Measurements from ENCODE around the gene SNTG2.

Gene SNTG2

GRCh38 chr2:954687-955000 is 4.0 kb downstream of the SNTG2 start:
- DNase-seq = no peak

GRCh38 chr2:955829-956731 is 5.4 kb downstream of the SNTG2 start:
- DNase-seq = no peak

GRCh38 chr2:959457-959856 is 8.8 kb downstream of the SNTG2 start:
- no peak for DNase-seq

GRCh38 chr2:960061-960736 is 9.6 kb downstream of the SNTG2 start:
- no peak for DNase-seq

- no peak for DNase-seq
Measured at GRCh38 chr2:961786-962185, 11.1 kb downstream of the SNTG2 start.

GRCh38 chr2:963876-964275 is 13.2 kb downstream of the SNTG2 start:
- DNase-seq = no peak

GRCh38 chr2:964562-964961 is 13.9 kb downstream of the SNTG2 start:
- DNase-seq = no peak

- no peak for DNase-seq
Measured at GRCh38 chr2:965640-966147, 15.0 kb downstream of the SNTG2 start.

- no peak for DNase-seq
Measured at GRCh38 chr2:973129-973528, 22.5 kb downstream of the SNTG2 start.

- no peak for DNase-seq
Measured at GRCh38 chr2:974054-974453, 23.4 kb downstream of the SNTG2 start.

GRCh38 chr2:974502-974901 is 23.9 kb downstream of the SNTG2 start:
- no peak for DNase-seq

- no peak for DNase-seq
Measured at GRCh38 chr2:975095-975494, 24.4 kb downstream of the SNTG2 start.

GRCh38 chr2:979069-979928 is 28.6 kb downstream of the SNTG2 start:
- no peak for DNase-seq

- no peak for DNase-seq
Measured at GRCh38 chr2:980176-980575, 29.5 kb downstream of the SNTG2 start.

- DNase-seq = no peak
Measured at GRCh38 chr2:981258-981657, 30.6 kb downstream of the SNTG2 start.

GRCh38 chr2:981759-982158 is 31.1 kb downstream of the SNTG2 start:
- DNase-seq = no peak

GRCh38 chr2:985317-985898 is 34.8 kb downstream of the SNTG2 start:
- no peak for DNase-seq

GRCh38 chr2:987789-988188 is 37.1 kb downstream of the SNTG2 start:
- no peak for DNase-seq

- DNase-seq = no peak
Measured at GRCh38 chr2:989781-990467, 39.3 kb downstream of the SNTG2 start.

- no peak for DNase-seq
Measured at GRCh38 chr2:990970-991369, 40.3 kb downstream of the SNTG2 start.

GRCh38 chr2:1002350-1002749 is 51.7 kb downstream of the SNTG2 start:
- no peak for DNase-seq

- no peak for DNase-seq
Measured at GRCh38 chr2:1004398-1004797, 53.7 kb downstream of the SNTG2 start.

Data from NCI-H1694 (cell line).